ENCODE data around the gene PRICKLE4.
"Not testable (repeated sequence)": the region's sequence is repeated elsewhere in the genome, so short reads cannot be mapped to it uniquely, and the experiment has no call there.

PRICKLE4 gene

DNA sequence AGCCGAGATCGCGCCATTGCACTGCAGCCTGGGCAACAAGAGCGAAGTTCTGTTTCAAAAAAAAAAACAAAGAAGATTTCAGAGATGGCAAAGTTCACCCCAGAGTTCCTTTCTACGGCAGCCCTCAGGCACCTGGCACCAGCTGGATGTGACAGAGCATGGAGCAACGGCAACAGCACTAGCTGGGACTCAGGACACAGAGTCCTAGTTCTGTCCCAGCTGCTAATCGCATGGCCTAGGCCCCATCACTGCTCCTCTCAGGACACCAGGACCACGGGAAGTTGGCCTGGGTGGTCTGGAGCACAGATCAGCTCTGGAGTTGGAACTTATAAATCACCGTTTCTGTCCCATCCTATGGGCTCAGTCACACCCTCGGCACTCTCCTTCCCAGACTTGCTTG, 34.5 kb upstream of the PRICKLE4 start:
- DNase-seq: no peak

DNA sequence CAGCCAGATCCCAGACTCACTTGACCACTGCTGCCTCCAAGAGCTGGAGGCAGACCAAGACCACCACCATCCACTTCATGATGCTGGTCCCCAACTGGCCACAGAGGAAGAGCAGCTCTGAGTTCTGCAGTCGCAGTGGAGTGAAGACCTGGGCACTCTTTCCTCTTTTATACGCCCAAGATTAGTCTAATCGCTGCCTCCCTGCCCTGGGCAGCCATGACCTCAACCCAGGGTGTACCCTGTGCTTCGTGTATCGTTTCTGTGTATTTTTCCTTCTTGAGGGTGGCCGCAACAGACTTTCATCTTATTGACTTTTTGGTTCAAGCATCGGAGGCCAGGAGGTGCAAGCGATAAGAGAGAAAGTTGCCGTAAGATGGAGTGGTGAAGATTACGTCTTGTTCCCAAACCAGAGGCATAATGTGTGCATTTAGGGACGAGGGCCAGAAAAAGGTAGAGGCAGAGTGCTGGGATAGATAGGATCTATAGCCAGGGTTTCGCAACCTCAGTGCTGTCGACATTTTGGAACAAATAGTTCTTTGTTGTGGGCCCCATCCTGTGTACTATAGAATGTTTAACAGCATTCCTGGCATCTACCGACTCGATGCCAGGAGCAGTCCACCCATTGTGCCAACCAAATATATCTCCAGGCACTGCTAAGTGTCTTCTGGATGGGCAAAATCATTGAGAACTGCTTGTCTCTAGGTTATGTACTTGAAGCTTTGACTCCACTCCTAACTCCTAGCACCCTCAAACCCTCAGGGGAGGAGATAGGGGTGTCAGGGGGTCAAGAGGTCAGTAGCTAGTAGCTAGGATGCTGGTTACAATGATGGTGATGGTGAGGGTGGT, 33.1 kb upstream of the PRICKLE4 start, which contains the start of gene PGC:
Gene PGC, minus strand, starts transcription at position 142 of the 846 bp plus-strand sequence. Its CDS starts 63 bp downstream, at position 79.
- no peak for DNase-seq

DNA sequence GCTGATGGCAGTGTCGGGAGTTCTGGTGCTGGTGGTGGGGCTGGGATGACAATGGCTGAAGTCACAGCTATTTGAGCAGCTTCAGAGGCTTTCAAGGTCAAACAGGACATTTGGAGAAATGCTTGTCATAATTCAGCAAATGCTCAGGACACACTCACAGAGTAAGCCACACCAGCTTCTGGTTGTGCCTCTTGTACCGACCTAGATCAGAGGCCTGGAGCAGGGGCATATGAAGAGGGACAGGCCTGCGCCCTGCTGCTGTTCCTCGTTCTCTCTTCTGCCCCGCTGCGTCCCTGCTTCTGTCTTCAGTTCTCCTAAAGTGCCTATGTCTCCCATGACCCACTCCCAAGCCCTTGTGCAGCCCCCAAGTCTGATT, 32.5 kb upstream of the PRICKLE4 start:
- no peak for DNase-seq

DNA sequence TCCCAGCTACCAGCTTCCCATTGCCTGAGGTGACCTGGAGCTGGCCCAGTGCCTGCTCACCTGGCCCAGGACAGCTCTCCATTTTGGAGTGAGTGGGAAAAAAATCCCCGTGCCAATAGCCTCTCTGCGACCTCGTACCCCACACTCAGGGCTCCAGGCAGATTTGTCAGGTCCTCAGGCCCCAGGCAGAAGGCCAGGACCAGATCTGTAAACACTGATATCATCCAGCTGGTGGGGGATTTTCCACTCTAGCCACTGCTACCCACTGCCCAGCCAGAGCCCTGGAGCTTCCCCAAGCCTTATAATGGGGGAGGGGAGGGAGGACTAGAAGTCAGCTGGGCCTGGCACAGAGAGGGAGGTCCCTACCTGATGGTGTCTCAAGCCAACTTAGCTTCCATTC, 32.0 kb upstream of the PRICKLE4 start:
- DNase-seq: no peak

DNA sequence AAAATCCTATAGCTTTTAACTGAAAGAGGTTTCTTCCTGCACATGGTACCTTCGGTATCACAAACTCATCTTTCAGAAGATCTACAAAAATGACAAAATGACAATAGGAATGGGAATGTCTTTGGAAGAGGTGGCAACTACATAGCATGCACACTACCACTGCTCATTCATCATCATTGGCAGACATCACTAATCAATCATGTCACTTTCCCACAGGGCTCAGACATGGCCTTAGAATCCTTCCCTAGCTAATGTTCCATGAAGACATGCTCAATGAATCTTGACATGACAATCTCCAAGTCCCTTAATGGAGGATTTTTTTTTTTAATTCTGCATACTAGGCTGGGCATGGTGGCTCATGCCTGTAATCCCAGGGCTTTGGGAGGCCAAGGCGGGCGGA, 30.2 kb upstream of the PRICKLE4 start:
- DNase-seq: no peak

DNA sequence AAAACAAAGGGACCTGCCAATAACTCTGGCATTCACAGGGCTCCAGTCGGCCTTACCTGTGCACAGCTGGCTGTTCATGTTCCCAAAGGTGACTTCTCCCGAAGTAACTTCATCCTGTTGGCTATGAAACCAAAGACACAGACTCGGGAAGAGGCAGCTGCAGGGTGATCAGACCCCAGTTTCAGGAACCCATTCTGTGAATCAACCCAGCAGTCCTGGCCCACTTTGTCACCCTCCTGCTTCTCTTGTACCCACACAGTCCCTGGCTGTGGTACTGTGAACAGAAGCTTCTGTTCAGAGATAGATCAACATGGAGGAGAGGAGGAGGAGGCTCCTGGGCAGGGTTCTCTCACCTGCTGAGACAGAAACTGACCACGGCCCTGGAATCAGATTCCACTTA, 24.7 kb upstream of the PRICKLE4 start:
- DNase-seq: no peak

DNA sequence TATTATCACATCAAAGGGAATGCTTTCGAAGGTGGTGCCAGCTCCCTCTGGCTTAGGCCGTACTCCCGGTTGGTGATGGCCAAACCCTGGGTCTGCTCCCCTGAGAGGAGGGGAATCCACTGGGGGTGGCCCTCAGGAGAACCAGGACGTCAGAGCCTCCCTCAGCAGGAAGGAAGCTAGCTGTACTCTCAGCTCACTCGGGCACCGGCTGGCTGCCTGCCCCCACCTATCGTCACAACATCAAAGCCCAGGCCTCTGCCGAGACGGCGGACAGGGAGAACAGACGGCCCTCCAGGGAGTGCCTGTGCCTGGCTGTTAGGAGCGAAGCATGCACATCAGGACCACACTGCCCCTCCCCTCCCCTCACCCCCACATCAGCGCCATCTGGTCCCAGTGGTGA, 24.2 kb upstream of the PRICKLE4 start:
- DNase-seq: no peak

DNA sequence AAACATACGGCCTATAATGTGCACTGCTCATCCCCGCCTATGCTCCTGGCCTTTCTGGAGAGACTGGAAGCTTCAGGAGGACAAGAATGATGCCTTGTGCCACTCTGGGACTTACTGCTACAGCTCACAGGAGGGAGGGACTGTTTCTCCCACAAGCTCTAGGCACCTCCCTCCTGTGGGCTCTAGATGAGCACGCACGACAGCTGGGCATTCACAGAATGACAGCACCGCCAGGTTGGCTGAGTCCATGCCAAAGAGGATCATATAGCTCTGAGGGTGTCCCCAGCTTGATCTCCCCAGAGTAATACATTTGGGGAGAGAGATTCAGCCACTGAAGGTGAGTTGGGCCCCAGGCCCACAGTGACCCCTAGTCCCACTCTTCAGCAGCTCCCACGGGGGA, 23.3 kb upstream of the PRICKLE4 start:
- peak; percentile 4 for DNase-seq

DNA sequence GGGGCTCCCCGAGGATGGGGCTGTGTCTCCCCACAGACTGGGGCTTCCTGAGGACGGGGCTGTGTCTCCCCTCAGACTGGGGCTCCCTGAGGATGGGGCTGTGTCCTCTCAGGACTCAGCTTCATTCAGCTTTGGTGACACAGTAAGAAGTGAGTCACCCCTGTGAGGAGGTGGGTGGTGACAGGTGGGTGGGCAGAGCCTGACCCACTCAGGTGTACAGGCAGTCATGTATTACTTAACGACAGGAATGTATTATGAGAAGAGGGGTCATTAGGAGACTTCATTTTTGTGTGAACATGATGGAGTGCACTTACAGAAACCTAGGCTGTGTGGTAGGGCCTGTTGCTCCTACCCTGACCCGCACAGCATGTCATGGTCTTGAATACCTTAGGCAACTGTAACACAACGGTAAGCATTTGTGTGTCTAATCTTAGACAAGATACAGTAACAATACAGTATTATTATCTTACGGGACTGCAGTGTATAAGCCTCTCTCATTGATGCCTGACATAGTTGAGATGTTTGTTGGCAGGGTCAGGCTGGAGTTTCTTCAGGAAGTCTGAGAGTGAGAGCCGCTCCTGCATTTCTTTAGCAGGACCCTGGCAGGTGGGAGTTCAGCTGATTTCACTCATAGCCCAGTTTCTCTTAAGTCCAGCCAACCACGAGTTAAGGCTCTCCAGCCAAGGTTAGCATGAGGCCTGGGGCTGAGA, 22.5 kb upstream of the PRICKLE4 start:
- DNase-seq: no peak

DNA sequence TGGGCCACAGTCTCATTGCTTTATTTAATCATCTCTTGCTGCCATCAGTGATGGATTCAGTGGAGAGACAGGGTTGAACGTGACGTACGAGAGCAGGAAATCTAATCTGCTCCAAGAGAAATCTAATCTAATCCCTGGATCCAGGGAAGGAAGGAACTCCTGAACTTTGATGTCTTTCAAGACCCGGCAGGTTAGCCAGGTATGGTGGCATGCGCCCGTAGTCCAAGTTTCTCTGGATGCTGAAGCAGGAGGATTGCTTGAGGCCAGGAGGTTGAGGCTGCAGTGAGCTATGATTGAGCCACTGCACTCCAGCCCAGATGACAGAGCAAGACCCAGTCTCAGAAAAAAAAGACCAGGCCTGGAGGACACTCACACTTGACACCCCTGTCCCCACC, 21.9 kb upstream of the PRICKLE4 start:
- DNase-seq: no peak

DNA sequence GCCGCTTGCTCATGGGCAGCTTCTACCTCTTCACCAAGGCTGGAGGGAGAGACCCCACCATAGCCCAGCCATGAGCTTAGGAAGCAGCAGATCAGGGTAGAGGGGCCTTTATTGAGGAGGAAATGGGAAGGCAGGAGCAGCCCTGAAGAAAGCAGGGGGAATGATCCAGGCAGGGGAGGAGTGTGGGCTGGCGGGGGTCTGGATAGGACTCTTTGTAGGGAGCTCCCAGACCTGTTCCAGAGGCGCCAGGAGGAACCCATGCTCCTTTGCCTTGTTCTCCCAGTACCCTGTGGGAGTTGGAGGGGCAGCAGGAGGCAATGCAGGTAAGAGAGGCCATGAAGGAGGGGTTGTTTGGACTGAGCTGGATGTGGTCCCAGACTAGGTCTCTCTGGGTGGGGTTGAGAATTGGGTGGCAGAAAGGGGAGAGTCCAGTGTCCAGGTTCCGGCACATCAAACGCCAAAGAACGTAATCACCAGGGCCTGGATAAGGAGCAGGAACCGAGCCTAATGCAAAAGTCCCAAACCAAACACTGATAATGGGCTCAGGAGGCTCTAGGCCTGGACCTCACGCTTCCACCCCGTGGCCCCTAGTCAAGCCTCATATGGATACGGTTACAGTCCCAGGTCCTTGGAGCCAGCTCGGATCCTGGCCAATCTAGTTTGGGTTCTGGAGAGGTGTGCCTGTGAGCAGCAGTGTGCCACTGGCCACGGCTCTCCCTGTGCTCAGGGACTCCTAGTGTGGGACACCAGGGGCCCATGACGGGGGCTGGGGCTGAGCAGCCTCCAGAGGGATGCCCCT, 21.3 kb upstream of the PRICKLE4 start:
- no peak for DNase-seq

DNA sequence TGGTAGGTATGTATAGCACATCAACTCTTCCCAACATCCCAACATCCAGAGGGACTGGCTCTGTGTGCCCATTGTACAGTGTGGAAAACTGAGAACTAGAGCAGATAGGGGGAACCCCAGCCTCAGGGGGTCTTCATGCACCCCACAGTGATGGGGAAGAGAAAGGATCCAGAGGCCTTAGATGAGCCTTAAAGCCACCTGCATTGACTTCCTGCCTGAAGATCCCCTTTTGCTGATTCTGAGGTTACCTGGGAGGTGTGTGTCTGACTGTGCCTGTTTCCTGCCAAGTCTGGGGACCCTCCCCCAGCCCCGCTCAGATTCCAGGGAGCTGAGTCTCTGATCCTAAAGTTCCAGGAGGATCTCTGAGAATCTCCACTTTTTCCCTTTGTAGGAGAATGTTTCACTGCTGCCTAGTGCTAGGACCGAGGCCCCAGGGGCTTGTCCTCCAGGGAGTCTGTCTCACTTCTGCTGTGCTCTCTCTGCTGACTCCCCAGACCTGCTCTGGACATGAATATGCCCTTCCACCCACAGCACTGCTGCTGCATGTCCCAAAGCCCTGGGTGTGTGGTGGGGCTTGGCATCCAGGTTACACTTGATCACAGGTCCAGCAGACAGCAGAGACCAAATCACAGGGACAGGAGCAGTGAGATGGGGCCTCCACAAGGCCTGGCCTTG, 20.5 kb upstream of the PRICKLE4 start:
- no peak for DNase-seq

DNA sequence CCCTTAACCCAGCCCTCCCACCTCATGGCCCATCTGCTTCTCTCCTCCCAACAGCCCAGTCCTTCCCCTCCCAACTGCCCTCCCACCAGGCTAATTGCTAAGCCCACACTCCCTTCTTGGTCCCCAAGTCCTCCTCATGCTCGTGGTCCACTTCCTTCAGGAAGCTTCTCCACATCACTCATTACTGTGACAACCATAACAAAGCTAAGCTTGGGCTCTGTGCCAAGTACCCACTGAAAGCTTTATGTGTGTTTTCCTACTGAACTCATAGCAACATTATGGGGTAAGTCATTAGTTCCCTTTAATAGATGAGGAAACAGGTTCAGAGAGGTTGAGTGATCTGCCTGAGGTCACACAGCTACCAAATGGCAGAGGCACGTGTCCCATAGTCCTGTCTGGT, 17.1 kb upstream of the PRICKLE4 start:
- no peak for DNase-seq

DNA sequence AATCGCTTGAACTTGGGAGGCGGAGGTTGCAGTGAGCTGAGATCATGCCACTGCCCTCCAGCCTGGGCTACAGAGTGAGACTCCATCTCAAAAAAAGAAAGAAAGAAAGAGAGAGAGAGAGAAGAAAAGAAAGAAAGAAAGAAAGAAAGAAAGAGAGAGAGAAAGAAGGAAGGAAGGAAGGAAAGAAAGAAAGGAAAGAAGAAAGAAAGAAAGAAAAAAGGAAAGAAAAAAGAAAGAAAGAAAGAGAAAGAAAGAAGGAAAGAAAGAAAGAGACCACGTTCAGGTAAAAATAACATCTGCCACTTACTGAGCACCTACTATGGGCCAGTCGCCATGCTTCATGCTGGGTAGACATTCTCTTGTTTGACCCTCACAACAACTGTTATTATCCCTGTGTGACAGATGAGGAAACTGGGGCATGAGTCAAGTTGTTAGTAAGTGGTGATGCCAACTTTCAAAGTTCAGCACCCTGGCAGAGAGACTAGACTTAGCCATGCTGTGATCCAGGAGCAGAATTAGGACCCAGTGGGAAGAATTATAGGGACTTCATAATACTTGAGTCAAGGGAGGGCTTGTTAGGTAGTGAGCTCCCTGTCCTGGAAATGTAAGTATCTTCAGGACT, 14.4 kb upstream of the PRICKLE4 start:
- DNase-seq: not testable (repeated sequence)

DNA sequence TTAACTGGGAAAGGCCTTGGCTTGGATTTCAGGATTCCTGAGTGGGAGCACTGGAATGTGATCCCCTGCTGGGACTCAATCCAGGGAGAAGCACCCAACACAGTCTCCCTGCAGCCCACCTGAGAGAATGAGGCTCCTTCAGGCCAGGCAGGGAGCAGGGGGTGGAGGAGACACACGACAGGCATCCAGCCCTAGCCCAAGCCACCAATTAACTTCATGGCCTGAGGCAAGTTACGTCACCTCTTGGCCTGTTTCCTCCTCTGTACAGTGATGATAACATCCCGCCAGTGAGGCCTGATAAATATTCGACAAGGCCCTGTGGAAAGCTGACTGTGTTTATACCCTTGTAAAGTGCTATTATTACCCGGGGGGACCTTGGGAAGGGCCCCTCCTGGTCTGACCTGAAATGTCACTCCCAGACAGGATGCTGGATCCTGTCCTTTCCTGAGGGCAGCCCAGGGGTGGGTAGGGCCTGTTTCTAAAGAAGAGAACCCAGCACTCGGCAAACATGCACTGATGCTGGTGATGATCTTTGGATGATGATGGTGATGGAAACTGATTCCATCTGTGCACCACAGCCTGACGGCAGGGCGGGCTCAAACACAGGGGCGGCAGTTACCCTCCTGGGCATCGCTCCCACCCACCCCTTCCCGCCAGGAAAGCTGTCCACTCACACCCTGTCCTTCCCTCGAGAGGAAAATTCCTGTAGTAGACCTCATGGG, 13.3 kb upstream of the PRICKLE4 start:
- no peak for DNase-seq

DNA sequence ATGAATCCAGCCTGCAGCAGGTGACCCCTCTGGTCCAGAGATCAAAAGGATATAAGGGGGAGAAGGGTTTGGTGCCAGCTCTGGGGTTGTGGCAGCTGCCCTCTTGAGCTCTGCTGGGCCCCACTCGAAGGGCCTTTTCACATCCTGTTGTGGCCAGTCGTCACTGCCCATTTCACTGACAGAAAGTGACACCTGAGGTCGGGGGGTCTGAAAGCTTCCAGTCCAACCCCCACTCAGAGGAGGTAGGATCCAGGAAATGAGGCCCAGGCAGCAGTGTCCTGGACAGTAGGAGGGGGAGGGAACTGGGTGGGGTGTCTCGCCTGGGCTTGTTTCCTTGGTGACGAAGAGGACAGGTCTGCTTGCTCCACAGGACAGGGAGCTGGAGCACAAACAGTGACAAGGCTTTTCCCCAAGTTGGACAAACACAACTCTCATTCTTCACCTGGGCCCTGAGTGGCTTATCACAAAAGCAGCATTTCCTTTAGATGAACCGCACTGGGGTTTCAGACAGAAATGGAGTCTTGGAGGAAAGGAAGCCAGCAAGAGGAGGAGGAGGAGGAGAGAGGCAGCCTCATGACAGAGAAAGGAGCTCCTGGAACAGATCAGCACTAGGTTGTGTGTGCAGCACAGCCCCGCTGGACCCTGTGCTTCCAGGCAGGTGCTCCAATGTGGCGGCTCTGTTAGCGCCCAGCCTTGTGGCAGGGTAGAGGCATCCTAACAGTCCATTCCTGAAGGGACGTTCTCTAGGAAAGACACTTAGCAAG, 11.9 kb upstream of the PRICKLE4 start:
- no peak for DNase-seq

DNA sequence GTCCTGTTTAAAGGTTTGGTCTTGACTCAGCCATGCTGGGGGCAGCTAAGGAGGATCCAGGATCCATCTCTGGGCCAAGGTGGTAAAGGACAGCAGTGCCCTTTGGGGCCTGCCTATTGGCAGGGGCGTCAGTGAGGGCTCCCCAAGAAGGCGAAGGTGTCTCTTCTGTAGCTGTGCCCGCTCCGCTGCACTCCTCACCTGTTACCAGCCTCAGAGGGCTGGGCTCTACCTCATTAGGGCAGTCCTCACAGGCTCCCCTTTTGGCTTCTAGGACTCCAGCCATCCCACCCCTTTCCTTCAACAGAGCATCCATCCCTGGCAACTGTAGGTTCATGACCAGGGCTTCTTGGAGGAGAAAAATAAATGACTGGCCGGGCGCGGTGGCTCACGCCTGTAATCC, 11.2 kb upstream of the PRICKLE4 start:
- DNase-seq: no peak

DNA sequence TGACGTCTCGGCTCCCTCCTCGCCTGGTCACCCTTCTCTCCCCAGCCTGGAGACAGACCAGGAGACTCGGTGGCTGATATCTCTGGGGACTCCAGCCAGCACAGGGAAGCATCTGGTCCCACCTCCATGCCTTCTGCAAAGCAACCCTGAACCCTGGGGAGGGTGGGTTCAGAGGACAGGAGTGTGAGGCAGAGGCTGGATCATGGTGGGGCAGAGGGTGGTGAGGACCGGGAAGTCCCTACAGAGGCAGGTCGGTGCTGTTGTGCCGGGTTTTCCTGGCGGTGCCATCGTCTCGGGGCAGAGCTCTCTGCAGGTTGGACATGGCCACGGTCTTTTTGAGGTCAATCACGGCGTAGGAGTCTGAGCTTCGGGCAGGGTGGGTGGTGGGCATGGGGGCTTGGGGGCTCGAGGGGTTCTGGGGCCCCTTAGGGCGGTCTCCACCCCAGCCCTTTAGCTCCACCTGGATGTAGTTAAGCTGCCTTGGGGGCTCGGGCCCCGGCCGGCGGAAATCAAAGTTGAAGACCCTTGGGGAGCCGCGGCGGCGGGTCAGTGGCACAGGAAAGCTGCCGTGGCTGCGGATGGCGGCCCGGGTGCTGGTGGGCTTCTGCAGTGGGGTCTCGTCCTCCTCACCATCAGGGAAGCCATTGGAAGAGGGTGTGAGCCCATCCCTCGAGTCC, 10.1 kb upstream of the PRICKLE4 start:
- DNase-seq: no peak

DNA sequence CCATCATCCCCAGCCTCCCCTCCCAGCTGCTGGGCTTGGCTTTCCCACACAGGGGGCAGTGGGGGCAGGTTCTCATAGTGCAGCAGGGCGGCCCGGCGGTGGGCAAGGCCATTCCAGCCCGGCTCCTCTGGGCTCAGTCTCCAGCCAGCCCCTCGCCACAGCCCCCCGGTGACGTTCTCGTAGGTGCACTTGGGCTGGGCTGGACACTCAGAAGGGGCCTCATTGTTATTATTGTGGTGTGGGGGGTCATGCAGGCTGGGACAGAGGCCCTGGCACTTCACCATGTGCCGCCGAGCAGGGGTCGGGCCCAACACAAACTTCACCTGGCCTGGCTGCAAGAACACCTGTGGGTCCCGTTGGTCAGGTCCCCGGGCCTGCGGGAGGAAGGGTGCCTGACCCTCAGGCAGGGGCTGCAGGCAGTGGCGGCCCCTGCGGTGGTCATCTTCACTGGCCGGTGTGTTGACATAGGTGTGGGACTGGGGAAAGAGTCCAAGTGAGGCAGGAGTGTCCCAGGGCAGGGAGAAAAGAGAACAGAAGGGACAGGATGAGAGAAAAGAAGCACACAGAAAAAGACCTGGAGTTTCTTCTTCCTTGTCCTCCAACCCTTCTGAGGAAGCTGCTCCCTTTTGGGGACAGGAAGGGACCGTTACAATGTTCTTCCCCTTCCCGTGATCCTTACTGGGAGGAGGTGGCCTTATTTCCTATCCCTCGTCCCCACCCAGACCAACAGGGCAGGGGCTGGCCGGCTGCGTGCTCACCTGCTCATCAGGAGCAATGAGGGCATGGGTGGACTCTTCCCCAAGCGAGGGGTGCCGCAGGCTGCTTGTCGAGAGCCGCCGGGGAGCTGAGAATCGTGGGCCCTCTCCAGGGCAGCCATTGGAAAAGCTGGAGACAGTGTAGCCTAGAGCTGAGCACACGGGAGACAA, 9.3 kb upstream of the PRICKLE4 start:
- no peak for DNase-seq

Data from NCI-H1694 (cell line).